HG02763 (cell line): ENCODE data around the gene ISCA2.
A peak's percentile ranks its signal among the peaks of the same experiment; 100 is the strongest.
"Not testable (repeated sequence)": the region's sequence is repeated elsewhere in the genome, so short reads cannot be mapped to it uniquely, and the experiment has no call there.

ENCODE experiments used
- ATAC-seq: cut with Tn5 transposase; IDR thresholded peaks from one replicate; pipeline ENCODE4 v1.9.1; 2021; ENCODE audit warnings: mild to moderate bottlenecking, moderate library complexity; ENCODE audit not compliant: unreplicated experiment

ISCA2 gene

GRCh38 chr14:74493343-74494261 is at the start of gene ISCA2:
Gene ISCA2 (plus strand): TSS chr14:74493765. CDS start chr14:74493775, 10 bp downstream.
- ATAC-seq, result peak; percentile 87

- ATAC-seq, result no peak
Measured at GRCh38 chr14:74444866-74445265, 48.7 kb upstream of the ISCA2 start.

GRCh38 chr14:74454397-74454796 is 39.2 kb upstream of the ISCA2 start:
- ATAC-seq, result not testable (repeated sequence)

- no peak for ATAC-seq
Measured at GRCh38 chr14:74456684-74457564, 36.6 kb upstream of the ISCA2 start.

- ATAC-seq, result no peak
Measured at GRCh38 chr14:74457565-74457895, 36.0 kb upstream of the ISCA2 start.

- ATAC-seq, result no peak
Measured at GRCh38 chr14:74459289-74459946, 34.1 kb upstream of the ISCA2 start.

GRCh38 chr14:74459976-74460375 is 33.6 kb upstream of the ISCA2 start:
- no peak for ATAC-seq

- ATAC-seq, result no peak
Measured at GRCh38 chr14:74462993-74463392, 30.6 kb upstream of the ISCA2 start.

GRCh38 chr14:74463697-74464096 is 29.9 kb upstream of the ISCA2 start:
- ATAC-seq, result no peak

GRCh38 chr14:74464785-74465184 is 28.8 kb upstream of the ISCA2 start:
- ATAC-seq, result no peak

- ATAC-seq, result no peak
Measured at GRCh38 chr14:74465335-74465734, 28.2 kb upstream of the ISCA2 start.

GRCh38 chr14:74468513-74468912 is 25.1 kb upstream of the ISCA2 start:
- ATAC-seq, result no peak

- ATAC-seq, result no peak
Measured at GRCh38 chr14:74469548-74470518, 23.7 kb upstream of the ISCA2 start.

GRCh38 chr14:74472601-74473000 is 21.0 kb upstream of the ISCA2 start:
- no peak for ATAC-seq

- no peak for ATAC-seq
Measured at GRCh38 chr14:74474376-74474775, 19.2 kb upstream of the ISCA2 start.

- ATAC-seq, result no peak
Measured at GRCh38 chr14:74475678-74476077, 17.9 kb upstream of the ISCA2 start.

GRCh38 chr14:74476107-74476506 is 17.5 kb upstream of the ISCA2 start:
- no peak for ATAC-seq

- no peak for ATAC-seq
Measured at GRCh38 chr14:74476607-74477006, 17.0 kb upstream of the ISCA2 start.

GRCh38 chr14:74478996-74479635 is 14.4 kb upstream of the ISCA2 start:
- ATAC-seq, result no peak

- ATAC-seq, result no peak
Measured at GRCh38 chr14:74480046-74480445, 13.5 kb upstream of the ISCA2 start.
